Suprapubic skin (tissue), 3 donors: Measurements from ENCODE around the gene VAV2.

Experiments
- CTCF ChIP-seq, 2 donors: fragments of 200-600 bp in 1 of 2; fragments of 450-650 bp in 1 of 2; sonication (generic) in 1 of 2; IDR thresholded peaks; one replicate each; pipeline ENCODE4 v1.5.1; 2016 to 2019; ENCODE audit warnings: antibody characterized with exemption in 2 of 2, mild to moderate bottlenecking in 1 of 2, moderate library complexity in 1 of 2
- EP300 ChIP-seq: sonication (generic); formaldehyde crosslinking; IDR thresholded peaks from one replicate; pipeline ENCODE4 v1.6.1; 2017; ENCODE audit warnings: antibody characterized with exemption

GRCh38 chr9:133807037-133807436, 185.1 kb downstream of the VAV2 start:
- TF ChIP-seq CTCF (IDR thresholded peaks at IDR 0.05), result no peak
- TF ChIP-seq EP300, result no peak
